Measurements from ENCODE around the gene GPR132. TPM values are rescaled to one million over a fixed set of nuclear protein-coding genes. Genes with fewer than 3 reads are reported as not detected.

GPR132 gene
- total and polyA plus RNA-seq, 2 of the 13 experiments (the other 11 are each of a cell fraction or from before 2014, with no cell fraction given): not detected

DNA sequence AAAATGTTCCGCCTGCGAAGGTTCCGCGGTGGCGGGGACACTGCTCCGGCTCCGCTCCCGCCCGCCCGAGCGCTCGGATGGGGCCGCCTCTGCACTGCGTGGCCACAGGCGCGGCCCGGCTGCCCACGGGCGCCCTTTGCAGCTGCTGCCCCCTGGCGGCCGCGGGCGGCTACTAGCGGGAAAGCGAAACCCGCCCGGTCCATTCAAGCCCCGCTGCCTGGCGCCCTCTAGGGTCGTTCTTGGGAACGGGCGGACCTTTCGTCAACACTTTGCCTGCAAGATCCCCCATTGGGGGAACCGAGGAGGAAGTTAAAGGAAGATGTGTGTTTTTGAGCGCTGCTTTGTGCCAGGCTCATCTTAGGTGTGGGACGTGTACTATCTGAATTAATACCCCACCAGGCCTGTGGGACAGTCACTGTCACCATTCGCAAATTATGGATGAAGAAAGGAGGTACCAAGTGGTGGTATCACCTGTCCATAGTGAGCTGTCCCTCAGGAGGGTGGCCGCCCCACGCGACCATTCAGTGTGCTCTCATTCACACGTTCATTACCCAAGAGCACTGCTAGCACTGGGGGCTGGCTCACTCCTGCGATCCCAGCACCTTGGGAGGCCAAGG lies 19.4 kb downstream of the GPR132 start (continued):
- TF ChIP-seq, protein P1, sequence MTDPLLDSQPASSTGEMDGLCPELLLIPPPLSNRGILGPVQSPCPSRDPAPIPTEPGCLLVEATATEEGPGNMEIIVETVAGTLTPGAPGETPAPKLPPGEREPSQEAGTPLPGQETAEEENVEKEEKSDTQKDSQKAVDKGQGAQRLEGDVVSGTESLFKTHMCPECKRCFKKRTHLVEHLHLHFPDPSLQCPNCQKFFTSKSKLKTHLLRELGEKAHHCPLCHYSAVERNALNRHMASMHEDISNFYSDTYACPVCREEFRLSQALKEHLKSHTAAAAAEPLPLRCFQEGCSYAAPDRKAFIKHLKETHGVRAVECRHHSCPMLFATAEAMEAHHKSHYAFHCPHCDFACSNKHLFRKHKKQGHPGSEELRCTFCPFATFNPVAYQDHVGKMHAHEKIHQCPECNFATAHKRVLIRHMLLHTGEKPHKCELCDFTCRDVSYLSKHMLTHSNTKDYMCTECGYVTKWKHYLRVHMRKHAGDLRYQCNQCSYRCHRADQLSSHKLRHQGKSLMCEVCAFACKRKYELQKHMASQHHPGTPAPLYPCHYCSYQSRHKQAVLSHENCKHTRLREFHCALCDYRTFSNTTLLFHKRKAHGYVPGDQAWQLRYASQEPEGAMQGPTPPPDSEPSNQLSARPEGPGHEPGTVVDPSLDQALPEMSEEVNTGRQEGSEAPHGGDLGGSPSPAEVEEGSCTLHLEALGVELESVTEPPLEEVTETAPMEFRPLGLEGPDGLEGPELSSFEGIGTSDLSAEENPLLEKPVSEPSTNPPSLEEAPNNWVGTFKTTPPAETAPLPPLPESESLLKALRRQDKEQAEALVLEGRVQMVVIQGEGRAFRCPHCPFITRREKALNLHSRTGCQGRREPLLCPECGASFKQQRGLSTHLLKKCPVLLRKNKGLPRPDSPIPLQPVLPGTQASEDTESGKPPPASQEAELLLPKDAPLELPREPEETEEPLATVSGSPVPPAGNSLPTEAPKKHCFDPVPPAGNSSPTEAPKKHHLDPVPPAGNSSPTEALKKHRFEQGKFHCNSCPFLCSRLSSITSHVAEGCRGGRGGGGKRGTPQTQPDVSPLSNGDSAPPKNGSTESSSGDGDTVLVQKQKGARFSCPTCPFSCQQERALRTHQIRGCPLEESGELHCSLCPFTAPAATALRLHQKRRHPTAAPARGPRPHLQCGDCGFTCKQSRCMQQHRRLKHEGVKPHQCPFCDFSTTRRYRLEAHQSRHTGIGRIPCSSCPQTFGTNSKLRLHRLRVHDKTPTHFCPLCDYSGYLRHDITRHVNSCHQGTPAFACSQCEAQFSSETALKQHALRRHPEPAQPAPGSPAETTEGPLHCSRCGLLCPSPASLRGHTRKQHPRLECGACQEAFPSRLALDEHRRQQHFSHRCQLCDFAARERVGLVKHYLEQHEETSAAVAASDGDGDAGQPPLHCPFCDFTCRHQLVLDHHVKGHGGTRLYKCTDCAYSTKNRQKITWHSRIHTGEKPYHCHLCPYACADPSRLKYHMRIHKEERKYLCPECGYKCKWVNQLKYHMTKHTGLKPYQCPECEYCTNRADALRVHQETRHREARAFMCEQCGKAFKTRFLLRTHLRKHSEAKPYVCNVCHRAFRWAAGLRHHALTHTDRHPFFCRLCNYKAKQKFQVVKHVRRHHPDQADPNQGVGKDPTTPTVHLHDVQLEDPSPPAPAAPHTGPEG (CRISPR knock-in tag; IDR thresholded peaks at IDR 0.05): peak; percentile 98
- TF ChIP-seq FOSL2 (CRISPR knock-in tag; IDR thresholded peaks at IDR 0.05) (peak; percentile 25; the same call in 1 of the 2 replicates), SOX13 (IDR thresholded peaks at IDR 0.05) (no peak), SOX13 (CRISPR knock-in tag; conservative IDR thresholded peaks at IDR 0.05 in 1 of 2, IDR thresholded peaks at IDR 0.05 in 1 of 2) (no peak), KDM2A (CRISPR knock-in tag; IDR thresholded peaks at IDR 0.05; ENCODE audit: borderline replicate concordance, low read depth) (peak; percentile 91), ISL2 (CRISPR knock-in tag; IDR thresholded peaks at IDR 0.05) (0 out of 2 replicates have a peak, but pooled peaks have one; percentile 43), MED8 (CRISPR knock-in tag; IDR thresholded peaks at IDR 0.05; ENCODE audit: insufficient replicate concordance) (peak; percentile 28), ZIK1 (CRISPR knock-in tag; IDR thresholded peaks at IDR 0.05; ENCODE audit: borderline replicate concordance, low read depth) (no peak), NCOA2 (CRISPR knock-in tag; IDR thresholded peaks at IDR 0.05) (0 out of 2 replicates have a peak, but pooled peaks have one; percentile 18)
- TF ChIP-seq, protein P2, sequence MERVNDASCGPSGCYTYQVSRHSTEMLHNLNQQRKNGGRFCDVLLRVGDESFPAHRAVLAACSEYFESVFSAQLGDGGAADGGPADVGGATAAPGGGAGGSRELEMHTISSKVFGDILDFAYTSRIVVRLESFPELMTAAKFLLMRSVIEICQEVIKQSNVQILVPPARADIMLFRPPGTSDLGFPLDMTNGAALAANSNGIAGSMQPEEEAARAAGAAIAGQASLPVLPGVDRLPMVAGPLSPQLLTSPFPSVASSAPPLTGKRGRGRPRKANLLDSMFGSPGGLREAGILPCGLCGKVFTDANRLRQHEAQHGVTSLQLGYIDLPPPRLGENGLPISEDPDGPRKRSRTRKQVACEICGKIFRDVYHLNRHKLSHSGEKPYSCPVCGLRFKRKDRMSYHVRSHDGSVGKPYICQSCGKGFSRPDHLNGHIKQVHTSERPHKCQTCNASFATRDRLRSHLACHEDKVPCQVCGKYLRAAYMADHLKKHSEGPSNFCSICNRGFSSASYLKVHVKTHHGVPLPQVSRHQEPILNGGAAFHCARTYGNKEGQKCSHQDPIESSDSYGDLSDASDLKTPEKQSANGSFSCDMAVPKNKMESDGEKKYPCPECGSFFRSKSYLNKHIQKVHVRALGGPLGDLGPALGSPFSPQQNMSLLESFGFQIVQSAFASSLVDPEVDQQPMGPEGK (CRISPR knock-in tag; IDR thresholded peaks at IDR 0.05): peak; percentile 49
- TF ChIP-seq, protein P3, sequence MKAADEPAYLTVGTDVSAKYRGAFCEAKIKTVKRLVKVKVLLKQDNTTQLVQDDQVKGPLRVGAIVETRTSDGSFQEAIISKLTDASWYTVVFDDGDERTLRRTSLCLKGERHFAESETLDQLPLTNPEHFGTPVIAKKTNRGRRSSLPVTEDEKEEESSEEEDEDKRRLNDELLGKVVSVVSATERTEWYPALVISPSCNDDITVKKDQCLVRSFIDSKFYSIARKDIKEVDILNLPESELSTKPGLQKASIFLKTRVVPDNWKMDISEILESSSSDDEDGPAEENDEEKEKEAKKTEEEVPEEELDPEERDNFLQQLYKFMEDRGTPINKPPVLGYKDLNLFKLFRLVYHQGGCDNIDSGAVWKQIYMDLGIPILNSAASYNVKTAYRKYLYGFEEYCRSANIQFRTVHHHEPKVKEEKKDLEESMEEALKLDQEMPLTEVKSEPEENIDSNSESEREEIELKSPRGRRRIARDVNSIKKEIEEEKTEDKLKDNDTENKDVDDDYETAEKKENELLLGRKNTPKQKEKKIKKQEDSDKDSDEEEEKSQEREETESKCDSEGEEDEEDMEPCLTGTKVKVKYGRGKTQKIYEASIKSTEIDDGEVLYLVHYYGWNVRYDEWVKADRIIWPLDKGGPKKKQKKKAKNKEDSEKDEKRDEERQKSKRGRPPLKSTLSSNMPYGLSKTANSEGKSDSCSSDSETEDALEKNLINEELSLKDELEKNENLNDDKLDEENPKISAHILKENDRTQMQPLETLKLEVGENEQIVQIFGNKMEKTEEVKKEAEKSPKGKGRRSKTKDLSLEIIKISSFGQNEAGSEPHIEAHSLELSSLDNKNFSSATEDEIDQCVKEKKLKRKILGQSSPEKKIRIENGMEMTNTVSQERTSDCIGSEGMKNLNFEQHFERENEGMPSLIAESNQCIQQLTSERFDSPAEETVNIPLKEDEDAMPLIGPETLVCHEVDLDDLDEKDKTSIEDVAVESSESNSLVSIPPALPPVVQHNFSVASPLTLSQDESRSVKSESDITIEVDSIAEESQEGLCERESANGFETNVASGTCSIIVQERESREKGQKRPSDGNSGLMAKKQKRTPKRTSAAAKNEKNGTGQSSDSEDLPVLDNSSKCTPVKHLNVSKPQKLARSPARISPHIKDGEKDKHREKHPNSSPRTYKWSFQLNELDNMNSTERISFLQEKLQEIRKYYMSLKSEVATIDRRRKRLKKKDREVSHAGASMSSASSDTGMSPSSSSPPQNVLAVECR (CRISPR knock-in tag; IDR thresholded peaks at IDR 0.05; ENCODE audit: borderline replicate concordance): peak; percentile 54; the same call in 1 of the 2 replicates
- TF ChIP-seq, protein P4, sequence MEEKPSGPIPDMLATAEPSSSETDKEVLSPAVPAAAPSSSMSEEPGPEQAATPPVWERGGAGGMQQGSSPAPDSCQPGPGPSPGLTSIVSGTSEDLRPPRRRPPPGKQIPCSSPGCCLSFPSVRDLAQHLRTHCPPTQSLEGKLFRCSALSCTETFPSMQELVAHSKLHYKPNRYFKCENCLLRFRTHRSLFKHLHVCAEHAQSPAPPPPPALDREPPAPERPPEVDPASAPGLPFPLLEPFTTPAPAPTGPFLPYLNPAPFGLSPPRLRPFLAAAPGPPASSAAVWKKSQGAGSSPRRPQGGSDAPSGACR (CRISPR knock-in tag; IDR thresholded peaks at IDR 0.05): no peak
- TF ChIP-seq, protein P5, sequence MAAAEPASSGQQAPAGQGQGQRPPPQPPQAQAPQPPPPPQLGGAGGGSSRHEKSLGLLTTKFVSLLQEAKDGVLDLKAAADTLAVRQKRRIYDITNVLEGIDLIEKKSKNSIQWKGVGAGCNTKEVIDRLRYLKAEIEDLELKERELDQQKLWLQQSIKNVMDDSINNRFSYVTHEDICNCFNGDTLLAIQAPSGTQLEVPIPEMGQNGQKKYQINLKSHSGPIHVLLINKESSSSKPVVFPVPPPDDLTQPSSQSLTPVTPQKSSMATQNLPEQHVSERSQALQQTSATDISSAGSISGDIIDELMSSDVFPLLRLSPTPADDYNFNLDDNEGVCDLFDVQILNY (CRISPR knock-in tag; conservative IDR thresholded peaks at IDR 0.05): peak; percentile 64; the same call in 1 of the 2 replicates

Data from HepG2 (cell line).